Lower lobe of right lung (tissue), 2 donors: ENCODE results near the gene NMNAT3. TPM values are rescaled to one million over a fixed set of nuclear protein-coding genes. Genes with fewer than 3 reads are reported as not detected.

ENCODE experiments used
- ATAC-seq, 2 donors: fragments of 200-7000 bp; cut with Tn5 transposase; one replicate each; pipeline ENCODE4 v1.9.1; 2020 to 2022; ENCODE audit warnings: mild to moderate bottlenecking in 2 of 2, moderate library complexity in 2 of 2
- DNase-seq: peaks from one replicate; pipeline ENCODE4 v3.0.0-alpha.2; 2020
- H3K27ac ChIP-seq: fragments of 200-600 bp; one replicate; pipeline ENCODE4 v1.8.0; 2022
- H3K27me3 ChIP-seq: fragments of 200-600 bp; one replicate; pipeline ENCODE4 v1.8.0; 2022; ENCODE audit warnings: low read depth
- H3K36me3 ChIP-seq: fragments of 200-600 bp; one replicate; pipeline ENCODE4 v1.8.0; 2022; ENCODE audit warnings: mild to moderate bottlenecking
- H3K4me1 ChIP-seq: fragments of 200-600 bp; one replicate; pipeline ENCODE4 v1.8.0; 2022
- H3K4me3 ChIP-seq: fragments of 200-600 bp; one replicate; pipeline ENCODE4 v1.8.0; 2022; ENCODE audit warnings: mild to moderate bottlenecking
- H3K9me3 ChIP-seq: fragments of 200-600 bp; one replicate; pipeline ENCODE4 v1.8.0; 2022
- CTCF ChIP-seq: fragments of 200-600 bp; IDR thresholded peaks from one replicate; pipeline ENCODE4 v1.8.0; 2022; ENCODE audit warnings: antibody characterized with exemption, mild to moderate bottlenecking
- intact Hi-C: fragments of 100-400 bp; cut with DNase I; formaldehyde crosslinking; loops from one replicate; pipeline ENCODE4 v1.11.0; 2022
- total RNA-seq: library from RNA; stranded (reverse); fragmentation: NEBNext Ultra II Directional; extraction: Animal tissue kit (Norgen Biotek cat#: 25700); gene quantifications from one replicate; pipeline ENCODE4 v1.2.1, GENCODE V29; 2021
- donor health status: DM: no; HTN: yes; CAD: no; lungs with severe emphysema.

NMNAT3 gene
- total RNA-seq, 1 donor from 2014 or later, result 5.8 TPM

DNA sequence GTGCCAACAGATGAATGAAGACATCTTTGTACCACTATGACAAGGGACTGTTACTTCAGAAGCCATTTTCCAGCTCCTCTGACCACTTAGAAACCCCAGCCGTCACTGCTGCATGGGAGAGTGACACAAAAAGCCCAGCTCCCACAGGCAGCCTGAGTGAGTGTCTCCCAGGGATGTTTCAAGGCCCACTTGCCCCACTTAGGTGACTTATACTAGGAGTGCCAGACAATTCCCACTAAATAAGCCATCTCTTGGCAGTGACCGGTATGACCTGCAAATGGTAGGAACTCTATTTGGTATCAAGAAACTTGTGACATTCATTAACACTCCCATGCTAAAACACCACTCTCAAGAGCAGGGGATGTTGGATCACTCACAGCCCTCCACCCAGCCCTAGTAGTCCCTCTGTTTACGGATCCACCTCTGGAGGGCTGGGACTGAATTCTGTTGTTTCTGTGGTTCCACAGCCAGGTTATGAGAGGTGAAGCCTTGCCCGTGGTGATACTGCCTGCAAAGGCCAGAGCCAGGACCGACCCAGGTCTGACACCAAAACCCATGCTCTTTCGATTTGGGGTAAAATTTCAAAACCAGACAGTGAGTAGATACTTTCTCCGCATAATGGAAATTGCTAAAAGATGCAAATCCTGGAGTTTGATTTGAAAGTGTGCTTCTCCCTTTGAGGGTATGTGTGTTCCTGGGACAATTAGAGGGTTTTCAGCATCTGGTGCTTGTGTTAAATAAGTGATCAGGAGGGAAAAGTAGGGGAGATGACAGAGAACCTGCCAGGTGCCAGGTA is 152.7 kb downstream of the NMNAT3 start:
- Histone ChIP-seq H3K9me3 (no peaks in the 10 kb centered on the region), H3K27ac (no peak overlapping the region), H3K4me3 (no peak overlapping the region), H3K36me3 (no peaks in the 10 kb centered on the region), H3K27me3 (no peaks in the 10 kb centered on the region), H3K4me1 (no peaks in the 10 kb centered on the region)
- intact Hi-C loops, result no loop called here
- ATAC-seq (no peak), DNase-seq (no peak)
- no peak for TF ChIP-seq CTCF

DNA sequence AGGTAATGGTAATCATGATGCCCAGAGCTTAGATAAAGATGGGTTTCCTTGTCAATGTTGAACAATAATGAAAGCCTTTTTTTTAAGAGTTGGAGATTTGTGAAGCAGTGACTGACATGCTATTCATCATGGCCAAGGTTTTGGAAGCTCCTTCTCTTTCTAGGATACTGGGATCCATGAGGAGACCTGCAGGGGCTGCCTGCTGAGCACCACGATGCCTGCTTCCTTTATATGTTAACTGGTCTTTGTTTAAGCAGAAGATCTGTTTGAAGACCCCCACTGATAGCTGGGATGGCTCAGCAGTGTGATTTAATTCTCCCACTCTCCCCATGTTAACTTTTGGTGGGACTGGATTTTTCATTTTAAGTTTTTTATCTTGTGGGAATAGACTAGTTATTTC is 154.1 kb downstream of the NMNAT3 start:
- no peak for TF ChIP-seq CTCF
- H3K4me1 ChIP-seq, result no peaks in the 10 kb centered on the region
- intact Hi-C loops, result no loop called here
- ATAC-seq, result no peak
- no peaks in the 10 kb centered on the region for H3K36me3 ChIP-seq
- DNase-seq, result no peak
- no peaks in the 10 kb centered on the region for H3K27me3 ChIP-seq
- H3K9me3 ChIP-seq, result no peaks in the 10 kb centered on the region
- H3K4me3 ChIP-seq, result no peak overlapping the region
- no peak overlapping the region for H3K27ac ChIP-seq

DNA sequence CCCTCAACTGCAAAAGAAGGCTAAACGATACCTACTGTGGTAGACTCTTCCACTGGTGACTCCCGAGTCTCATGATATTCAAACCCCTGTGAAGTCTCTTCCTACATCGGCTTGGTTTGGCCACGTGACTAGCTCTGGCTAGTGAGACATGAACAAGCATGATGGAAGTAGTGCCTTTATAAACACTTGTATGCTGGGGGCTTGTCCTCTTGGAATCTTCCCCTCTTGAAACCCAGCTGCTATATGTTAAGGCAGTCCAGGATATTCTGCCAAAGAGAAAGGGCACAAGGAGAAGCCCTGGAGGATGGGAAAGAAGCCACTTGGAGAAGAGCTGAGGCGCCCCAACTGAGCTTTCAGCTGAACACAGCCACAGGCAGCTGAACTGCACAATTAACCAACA is 154.6 kb downstream of the NMNAT3 start:
- DNase-seq, result no peak
- H3K36me3 ChIP-seq, result no peaks in the 10 kb centered on the region
- intact Hi-C loops, result no loop called here
- no peak overlapping the region for H3K4me3 ChIP-seq
- no peak for ATAC-seq
- no peaks in the 10 kb centered on the region for H3K4me1 ChIP-seq
- H3K27me3 ChIP-seq, result no peaks in the 10 kb centered on the region
- H3K9me3 ChIP-seq, result no peaks in the 10 kb centered on the region
- TF ChIP-seq CTCF, result no peak
- H3K27ac ChIP-seq, result no peak overlapping the region

DNA sequence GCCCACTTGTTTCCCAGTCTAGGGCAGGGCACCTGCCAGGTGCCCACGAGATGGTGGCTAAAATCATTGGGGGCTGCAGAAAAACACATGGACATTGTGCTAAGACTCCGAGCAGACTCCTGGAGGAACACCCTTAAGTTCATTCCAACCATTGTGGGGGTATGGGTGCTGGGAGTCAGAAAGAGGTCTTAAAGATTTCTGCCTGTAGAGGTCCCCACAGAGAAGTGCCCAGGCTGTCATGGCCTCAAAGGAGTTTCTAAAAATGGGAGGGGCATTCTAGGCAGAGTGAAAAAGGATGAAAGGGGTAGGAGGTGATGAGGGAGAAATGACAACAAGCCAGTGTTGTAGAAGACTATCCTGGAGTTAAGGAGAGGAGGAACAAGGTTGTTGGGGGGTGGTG is 155.4 kb downstream of the NMNAT3 start:
- ATAC-seq (no peak), DNase-seq (no peak)
- H3K27me3 ChIP-seq, result no peaks in the 10 kb centered on the region
- H3K36me3 ChIP-seq, result no peaks in the 10 kb centered on the region
- H3K27ac ChIP-seq, result no peak overlapping the region
- no peaks in the 10 kb centered on the region for H3K9me3 ChIP-seq
- H3K4me3 ChIP-seq, result no peak overlapping the region
- intact Hi-C loops, result no loop called here
- TF ChIP-seq CTCF, result no peak
- no peaks in the 10 kb centered on the region for H3K4me1 ChIP-seq

GRCh38 chr3:139521816-139522215 is 156.0 kb downstream of the NMNAT3 start:
- H3K27me3 ChIP-seq, result no peaks in the 10 kb centered on the region
- intact Hi-C loops, result no loop called here
- H3K4me1 ChIP-seq, result no peaks in the 10 kb centered on the region
- no peak for TF ChIP-seq CTCF
- no peaks in the 10 kb centered on the region for H3K36me3 ChIP-seq
- ATAC-seq, result no peak
- H3K4me3 ChIP-seq, result no peak overlapping the region
- no peaks in the 10 kb centered on the region for H3K9me3 ChIP-seq
- no peak for DNase-seq
- H3K27ac ChIP-seq, result no peak overlapping the region
